SK-N-SH (cell line): ENCODE data around the gene ZDHHC14.

Source experiments
- CTCF ChIP-seq: fragments of 200-600 bp; sonication (generic); IDR thresholded peaks from 2 replicates; pipeline ENCODE4 v1.6.1; 2017; ENCODE audit warnings: antibody characterized with exemption, mild to moderate bottlenecking, moderate library complexity
- EP300 ChIP-seq, 2 experiments: IDR thresholded peaks; 2 replicates each; pipeline versions ENCODE4 v1.4.0 to v1.6.1; 2012; ENCODE audit warnings: borderline replicate concordance in 1 of 2, low read depth in 1 of 2, low read length in 1 of 2
- REST ChIP-seq: IDR thresholded peaks from 2 replicates; pipeline ENCODE4 v1.6.1; 2012; ENCODE audit warnings: mild to moderate bottlenecking, low read depth, low read length, moderate library complexity
- SIN3A ChIP-seq: IDR thresholded peaks from 2 replicates; pipeline ENCODE4 v1.6.1; 2012; ENCODE audit warnings: low read depth, mild to moderate bottlenecking, low read length, moderate library complexity, borderline replicate concordance
- USF2 ChIP-seq: fragments of 150-350 bp; IDR thresholded peaks from 2 replicates; pipeline ENCODE4 v1.6.1; 2017; ENCODE audit warnings: antibody characterized with exemption, low read length, low read depth, borderline replicate concordance

GRCh38 chr6:157487110-157487773 is 106.3 kb downstream of the ZDHHC14 start:
- TF ChIP-seq REST = no peak
- TF ChIP-seq CTCF = no peak
- no peak for TF ChIP-seq USF2
- TF ChIP-seq EP300 (IDR thresholded peaks at IDR 0.05; ENCODE audit: borderline replicate concordance in 1 of 2, low read depth in 1 of 2, low read length in 1 of 2) = no peak
- TF ChIP-seq SIN3A = no peak
